ENCODE measurements around the gene CACNB3. TPM values are rescaled to one million over a fixed set of nuclear protein-coding genes. Genes with fewer than 3 reads are reported as not detected.
"Not testable (repeated sequence)": the region's sequence is repeated elsewhere in the genome, so short reads cannot be mapped to it uniquely, and the experiment has no call there.

CACNB3 gene
- total RNA-seq, 4 donors from 2014 or later: 6.8 to 18.1 (median 8.5) TPM

- no peak for TF ChIP-seq CTCF (IDR thresholded peaks at IDR 0.05)
- DNase-seq (ENCODE audit: low spot score) (no peak), ATAC-seq (ENCODE audit: low FRiP score) (no peak)
Observed at GRCh38 chr12:48873096-48873495, 54.8 kb downstream of the CACNB3 start.

GRCh38 chr12:48873534-48873933 is 55.2 kb downstream of the CACNB3 start:
- not testable (repeated sequence) for DNase-seq (ENCODE audit: low spot score); ATAC-seq (ENCODE audit: low FRiP score)

- ATAC-seq (ENCODE audit: low FRiP score) (no peak), DNase-seq (ENCODE audit: low spot score) (no peak)
- no peak for TF ChIP-seq CTCF (IDR thresholded peaks at IDR 0.05)
Observed at GRCh38 chr12:48875944-48876515, 57.7 kb downstream of the CACNB3 start.

Small RNA genes lying within 50 kb of the gene (small RNA-seq; reads per million reads assigned to genes)
- gene MIR4701: not detected
- not detected for gene RF00019

Other genes starting within 250 kb of the CACNB3 start
- gene LALBA, start 248.4 kb upstream of the CACNB3 start, total RNA-seq: not detected
- gene KANSL2, start 136.3 kb upstream of the CACNB3 start, total RNA-seq: 10 to 100 TPM; 38.3 to 64.2 (median 49.7) TPM
- gene CCNT1, start 101.8 kb upstream of the CACNB3 start, total RNA-seq: 10 to 100 TPM; 20.7 to 45.1 (median 32.0) TPM
- gene ADCY6, start 29.4 kb upstream of the CACNB3 start, total RNA-seq: 10 to 100 TPM; 30.9 to 57.1 (median 47.9) TPM
- gene DDX23, start 33.7 kb downstream of the CACNB3 start, total RNA-seq: 10 to 100 TPM; 44.9 to 85.0 (median 62.0) TPM
- 1 to 10 TPM; 1.3 to 5.8 (median 4.6) TPM for gene RND1, start 47.4 kb downstream of the CACNB3 start, total RNA-seq
- gene FKBP11, start 107.0 kb downstream of the CACNB3 start, total RNA-seq: 10 to 100 TPM; 14.7 to 32.1 (median 22.5) TPM
- gene ARF3, start 139.0 kb downstream of the CACNB3 start, total RNA-seq: 10 to 100 TPM; 57.1 to 91.5 (median 68.3) TPM
- gene WNT10B, start 153.2 kb downstream of the CACNB3 start, total RNA-seq: 1 to 10 TPM in 1 of 4 donors, under 1 TPM in 3; 0.36 to 2.5 (median 0.56) TPM
- under 1 TPM in 1 of 4 donors, not detected in 3; 0.60 TPM for gene WNT1, start 159.8 kb downstream of the CACNB3 start, total RNA-seq
- under 1 TPM in 2 of 4 donors, not detected in 2; 0.12 to 0.65 TPM for gene DDN, start 180.9 kb downstream of the CACNB3 start, total RNA-seq
- 10 to 100 TPM; 40.0 to 64.2 (median 54.4) TPM for gene PRKAG1, start 200.3 kb downstream of the CACNB3 start, total RNA-seq
- gene KMT2D, start 242.3 kb downstream of the CACNB3 start, total RNA-seq: 10 to 100 TPM; 31.2 to 87.0 (median 49.0) TPM